ENCODE results near the gene FGF21.

GRCh38 chr19:48742096-48742495 is 13.2 kb upstream of the FGF21 start:
- TF ChIP-seq CTCF (IDR thresholded peaks at IDR 0.05; ENCODE audit: low read depth, low read length), result no peak
- TF ChIP-seq EZH2phosphoT487 (IDR thresholded peaks at IDR 0.05; ENCODE audit: low read depth), result no peak
